Measurements from ENCODE around the gene TMEM218. TPM values are rescaled to one million over a fixed set of nuclear protein-coding genes. Genes with fewer than 3 reads are reported as not detected.

TMEM218 gene
- total RNA-seq, 4 donors from 2014 or later: 24.2 to 31.5 (median 26.1) TPM

DNA sequence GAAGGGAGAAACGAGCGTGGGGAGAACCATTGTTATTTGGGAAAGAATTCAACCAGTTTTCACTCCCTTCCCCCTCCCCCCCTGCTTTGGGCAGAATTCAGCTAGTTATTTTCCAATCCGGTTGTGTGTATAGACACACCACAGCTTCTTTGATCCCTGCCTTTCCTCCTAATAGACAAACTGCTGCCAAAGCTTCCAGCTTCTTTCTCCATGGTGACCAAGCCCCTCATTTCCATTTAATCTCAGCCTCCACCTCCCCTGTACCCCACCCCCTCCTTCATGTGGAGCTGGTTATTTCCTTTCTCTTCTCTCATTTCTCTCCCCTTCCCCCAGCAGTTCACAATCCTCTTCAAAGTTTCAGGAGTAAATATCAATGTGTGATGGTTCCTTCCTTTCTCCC lies 28.4 kb upstream of the TMEM218 start:
- intact Hi-C loops (cut with DNase I): loop anchor here (5.0 to 10.0 kb wide), 2 partner anchors 47 to 185 kb away; partner anchors contain the start of gene CCDC15
- Histone ChIP-seq H3K4me3 (replicated peaks in 1 of 3) (no peak overlapping the region), H3K36me3 (no peaks in the 10 kb centered on the region), H3K4me1 (peaks cover 0 to 6% of the 10 kb centered on the region in 2 donors), H3K27ac (no peak overlapping the region), H3K9me3 (no peaks in the 10 kb centered on the region), H3K27me3 (no peaks in the 10 kb centered on the region)
- no peak for TF ChIP-seq POLR2A (IDR thresholded peaks at IDR 0.05)
- TF ChIP-seq, protein P1, sequence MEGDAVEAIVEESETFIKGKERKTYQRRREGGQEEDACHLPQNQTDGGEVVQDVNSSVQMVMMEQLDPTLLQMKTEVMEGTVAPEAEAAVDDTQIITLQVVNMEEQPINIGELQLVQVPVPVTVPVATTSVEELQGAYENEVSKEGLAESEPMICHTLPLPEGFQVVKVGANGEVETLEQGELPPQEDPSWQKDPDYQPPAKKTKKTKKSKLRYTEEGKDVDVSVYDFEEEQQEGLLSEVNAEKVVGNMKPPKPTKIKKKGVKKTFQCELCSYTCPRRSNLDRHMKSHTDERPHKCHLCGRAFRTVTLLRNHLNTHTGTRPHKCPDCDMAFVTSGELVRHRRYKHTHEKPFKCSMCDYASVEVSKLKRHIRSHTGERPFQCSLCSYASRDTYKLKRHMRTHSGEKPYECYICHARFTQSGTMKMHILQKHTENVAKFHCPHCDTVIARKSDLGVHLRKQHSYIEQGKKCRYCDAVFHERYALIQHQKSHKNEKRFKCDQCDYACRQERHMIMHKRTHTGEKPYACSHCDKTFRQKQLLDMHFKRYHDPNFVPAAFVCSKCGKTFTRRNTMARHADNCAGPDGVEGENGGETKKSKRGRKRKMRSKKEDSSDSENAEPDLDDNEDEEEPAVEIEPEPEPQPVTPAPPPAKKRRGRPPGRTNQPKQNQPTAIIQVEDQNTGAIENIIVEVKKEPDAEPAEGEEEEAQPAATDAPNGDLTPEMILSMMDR (IDR thresholded peaks at IDR 0.05): no peak
- WGBS, 2 donors: 61 to 71% methylated on average over 3 of the region's 3 CpGs
- DNase-seq: no peak

DNA sequence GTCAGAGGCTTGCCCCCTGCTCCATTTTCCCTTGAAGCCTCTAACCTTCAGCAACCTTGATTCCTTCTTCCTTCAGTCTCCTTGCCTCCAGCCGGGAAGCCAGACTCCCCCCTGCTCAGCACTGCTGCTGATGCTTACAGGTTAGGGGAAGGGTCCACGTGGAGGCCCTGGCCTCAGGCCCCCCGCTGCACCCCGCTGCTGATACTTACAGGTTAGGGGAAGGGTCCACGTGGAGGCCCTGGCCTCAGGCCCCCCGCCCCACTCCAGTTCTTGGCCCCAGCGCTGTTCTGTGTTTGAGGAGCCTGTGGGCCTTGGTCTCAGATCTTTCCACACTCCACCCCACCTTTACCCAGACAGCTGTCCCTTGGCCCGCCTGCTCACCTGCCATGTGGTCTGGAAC lies 27.5 kb upstream of the TMEM218 start:
- no peaks in the 10 kb centered on the region for H3K27me3 ChIP-seq
- no peak for TF ChIP-seq POLR2A (IDR thresholded peaks at IDR 0.05)
- TF ChIP-seq, protein P1 (IDR thresholded peaks at IDR 0.05): no peak
- H3K4me1 ChIP-seq: peaks cover 0 to 6% of the 10 kb centered on the region in 2 donors
- 79 to 82% methylated on average over 8 of the region's 8 CpGs for WGBS, 2 donors
- no peaks in the 10 kb centered on the region for H3K9me3 ChIP-seq
- no peaks in the 10 kb centered on the region for H3K36me3 ChIP-seq
- H3K4me3 ChIP-seq (replicated peaks in 1 of 3): no peak overlapping the region
- H3K27ac ChIP-seq: no peak overlapping the region
- DNase-seq: no peak
- intact Hi-C loops (cut with DNase I): no loop called here

DNA sequence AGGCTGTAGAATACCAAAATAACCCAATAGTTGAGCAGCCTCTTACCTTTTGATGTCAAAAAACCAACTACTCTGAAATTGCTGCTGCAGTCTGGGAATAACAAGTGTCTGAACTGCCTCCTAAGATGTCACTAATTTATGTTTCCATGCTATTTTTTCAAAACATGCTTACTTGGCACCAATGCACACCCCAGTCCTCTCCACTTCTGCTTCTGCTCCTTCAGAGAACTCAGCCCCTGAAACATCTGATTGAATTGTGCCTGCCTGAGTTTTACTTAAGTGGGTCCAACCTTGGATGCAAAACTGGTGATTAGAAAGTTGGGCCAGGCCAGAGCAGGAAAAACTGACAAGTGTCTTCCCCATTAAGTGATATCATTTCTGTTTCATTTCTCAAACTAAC lies 24.6 kb upstream of the TMEM218 start:
- TF ChIP-seq, protein P1 (IDR thresholded peaks at IDR 0.05): no peak
- TF ChIP-seq POLR2A (IDR thresholded peaks at IDR 0.05): no peak
- Histone ChIP-seq H3K9me3 (no peaks in the 10 kb centered on the region), H3K4me3 (replicated peaks in 1 of 3) (no peak overlapping the region), H3K36me3 (no peaks in the 10 kb centered on the region), H3K4me1 (no peaks in the 10 kb centered on the region), H3K27ac (no peak overlapping the region), H3K27me3 (no peaks in the 10 kb centered on the region)
- intact Hi-C loops (cut with DNase I): no loop called here
- DNase-seq: no peak

DNA sequence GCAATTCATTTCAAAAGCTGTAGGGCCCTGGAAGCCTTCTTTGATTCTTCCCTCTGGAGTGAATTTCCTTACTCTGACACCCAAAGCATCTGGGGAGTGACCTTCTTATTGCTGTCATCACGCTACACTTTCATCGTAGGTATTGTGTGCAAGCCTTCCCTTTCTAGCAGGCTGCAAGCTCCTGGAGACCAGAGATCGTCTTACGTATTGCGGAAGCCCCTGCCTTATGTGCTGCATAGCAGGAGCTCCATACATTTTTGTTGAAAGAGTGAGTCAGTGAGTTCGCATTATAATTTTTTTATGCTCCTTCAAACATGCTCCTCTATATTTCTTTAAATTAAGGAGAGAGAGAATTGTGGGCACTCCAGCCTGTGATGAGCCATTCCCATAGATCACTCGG lies 21.2 kb upstream of the TMEM218 start:
- Histone ChIP-seq H3K27ac (no peak overlapping the region), H3K9me3 (no peaks in the 10 kb centered on the region), H3K4me1 (no peaks in the 10 kb centered on the region), H3K4me3 (replicated peaks in 1 of 3) (no peak overlapping the region), H3K36me3 (no peaks in the 10 kb centered on the region), H3K27me3 (no peaks in the 10 kb centered on the region)
- DNase-seq: no peak
- intact Hi-C loops (cut with DNase I): no loop called here
- 74 to 78% methylated on average over 7 of the region's 7 CpGs for WGBS, 2 donors
- TF ChIP-seq, protein P1 (IDR thresholded peaks at IDR 0.05): no peak
- no peak for TF ChIP-seq POLR2A (IDR thresholded peaks at IDR 0.05)

DNA sequence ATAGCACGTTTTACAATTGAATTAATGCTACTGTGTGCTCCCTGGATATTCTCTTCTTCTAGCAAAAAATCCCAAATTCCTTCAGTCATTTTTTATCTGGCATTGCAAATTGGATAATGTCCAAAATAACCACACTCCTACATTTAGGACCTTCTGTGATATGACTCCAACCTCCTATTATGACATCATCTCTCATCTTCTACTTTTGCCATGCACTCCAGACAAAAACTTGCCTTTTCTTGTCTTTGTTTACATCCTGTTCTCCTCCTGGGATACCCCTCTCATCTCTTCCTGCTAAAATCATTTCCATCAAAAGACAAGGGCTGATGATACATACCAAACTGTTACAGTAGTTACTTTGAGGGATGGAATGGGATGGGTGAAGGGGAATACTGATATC lies 20.6 kb upstream of the TMEM218 start:
- no peak for DNase-seq
- Histone ChIP-seq H3K9me3 (no peaks in the 10 kb centered on the region), H3K36me3 (no peaks in the 10 kb centered on the region), H3K27me3 (no peaks in the 10 kb centered on the region), H3K4me1 (no peaks in the 10 kb centered on the region), H3K27ac (no peak overlapping the region), H3K4me3 (replicated peaks in 1 of 3) (no peak overlapping the region)
- TF ChIP-seq POLR2A (IDR thresholded peaks at IDR 0.05): no peak
- TF ChIP-seq, protein P1 (IDR thresholded peaks at IDR 0.05): no peak
- intact Hi-C loops (cut with DNase I): no loop called here
- whole genome bisulfite sequencing, 2 donors: 79 to 84% methylated on average over 1 of the region's 1 CpG

Measured in thyroid gland (tissue), 4 donors.